Measurements from ENCODE around the gene CARD9. TPM values are rescaled to one million over a fixed set of nuclear protein-coding genes. Genes with fewer than 3 reads are reported as not detected.

CARD9 gene
- total RNA-seq, 2 donors from 2014 or later, result 0.35 to 1.5 TPM

GRCh38 chr9:136370687-136371532 lies 2.6 kb downstream of the CARD9 start:
- Histone ChIP-seq H3K4me1 (ENCODE audit: control insufficient read depth, insufficient read depth, low read length) (no peaks in the 10 kb centered on the region), H3K27me3 (ENCODE audit: control insufficient read depth, insufficient read depth, low read length, poor library complexity, severe bottlenecking) (no peaks in the 10 kb centered on the region), H3K9me3 (ENCODE audit: control insufficient read depth, low read length) (no peaks in the 10 kb centered on the region), H3K27ac (ENCODE audit: low read depth, low read length) (no peak overlapping the region), H3K9ac (ENCODE audit: extremely low read depth, low read length, poor library complexity, severe bottlenecking) (no peak overlapping the region), H3K36me3 (ENCODE audit: control insufficient read depth, insufficient read depth, low read length) (peaks cover 8% of the 10 kb centered on the region), H3K4me3 (ENCODE audit: low read length) (no peak overlapping the region)
- no peaks in the 10 kb centered on the region for H3K9me3 Mint-ChIP-seq
- no peaks in the 10 kb centered on the region for H3K27me3 Mint-ChIP-seq (ENCODE audit: insufficient read depth)
- 94 to 97% methylated on average over 36 to 54 of the region's 54 CpGs for WGBS, 2 experiments (ENCODE audit: insufficient coverage in 1 of 2, insufficient read length in 1 of 2)
- no peak overlapping the region for H3K27ac Mint-ChIP-seq
- TF ChIP-seq CTCF (conservative IDR thresholded peaks at IDR 0.05), result no peak
- H3K4me1 Mint-ChIP-seq, result no peaks in the 10 kb centered on the region
- H3K36me3 Mint-ChIP-seq (ENCODE audit: low read depth), result no peaks in the 10 kb centered on the region
- DNase-seq, result no peak
- H3K4me3 Mint-ChIP-seq, result no peak overlapping the region

- Histone ChIP-seq H3K9me3 (ENCODE audit: control insufficient read depth, low read length) (no peaks in the 10 kb centered on the region), H3K4me3 (ENCODE audit: low read length) (no peak overlapping the region), H3K9ac (ENCODE audit: extremely low read depth, low read length, poor library complexity, severe bottlenecking) (no peak overlapping the region), H3K4me1 (ENCODE audit: control insufficient read depth, insufficient read depth, low read length) (no peaks in the 10 kb centered on the region), H3K27me3 (ENCODE audit: control insufficient read depth, insufficient read depth, low read length, poor library complexity, severe bottlenecking) (no peaks in the 10 kb centered on the region), H3K36me3 (ENCODE audit: control insufficient read depth, insufficient read depth, low read length) (peaks cover 4% of the 10 kb centered on the region), H3K27ac (ENCODE audit: low read depth, low read length) (no peak overlapping the region)
- Mint-ChIP-seq H3K4me3 (no peak overlapping the region), H3K27ac (no peak overlapping the region), H3K9me3 (no peaks in the 10 kb centered on the region), H3K27me3 (ENCODE audit: insufficient read depth) (no peaks in the 10 kb centered on the region), H3K36me3 (ENCODE audit: low read depth) (no peaks in the 10 kb centered on the region), H3K4me1 (no peaks in the 10 kb centered on the region)
- WGBS, 2 experiments (ENCODE audit: insufficient coverage in 1 of 2, insufficient read length in 1 of 2), result 93 to 95% methylated on average over 10 to 19 of the region's 19 CpGs
- DNase-seq, result no peak
- TF ChIP-seq CTCF (conservative IDR thresholded peaks at IDR 0.05), result no peak
Measured at GRCh38 chr9:136370037-136370436, 3.4 kb downstream of the CARD9 start.

- no peaks in the 10 kb centered on the region for H3K36me3 ChIP-seq (ENCODE audit: control insufficient read depth, insufficient read depth, low read length)
- Mint-ChIP-seq H3K9me3 (peaks cover 1% of the 10 kb centered on the region), H3K36me3 (ENCODE audit: low read depth) (no peaks in the 10 kb centered on the region), H3K4me3 (no peak overlapping the region), H3K27me3 (ENCODE audit: insufficient read depth) (no peaks in the 10 kb centered on the region), H3K27ac (no peak overlapping the region), H3K4me1 (no peaks in the 10 kb centered on the region)
- H3K4me1 ChIP-seq (ENCODE audit: control insufficient read depth, insufficient read depth, low read length), result no peaks in the 10 kb centered on the region
- no peaks in the 10 kb centered on the region for H3K27me3 ChIP-seq (ENCODE audit: control insufficient read depth, insufficient read depth, low read length, poor library complexity, severe bottlenecking)
- no peaks in the 10 kb centered on the region for H3K9me3 ChIP-seq (ENCODE audit: control insufficient read depth, low read length)
- H3K27ac ChIP-seq (ENCODE audit: low read depth, low read length), result no peak overlapping the region
- no peak for TF ChIP-seq CTCF (conservative IDR thresholded peaks at IDR 0.05)
- no peak overlapping the region for H3K4me3 ChIP-seq (ENCODE audit: low read length)
- no peak for DNase-seq
- H3K9ac ChIP-seq (ENCODE audit: extremely low read depth, low read length, poor library complexity, severe bottlenecking), result no peak overlapping the region
- 90% methylated on average over 12 to 18 of the region's 18 CpGs for WGBS, 2 experiments (ENCODE audit: insufficient coverage in 1 of 2, insufficient read length in 1 of 2)
Measured at GRCh38 chr9:136368190-136368589, 5.3 kb downstream of the CARD9 start.
